Activated CD8-positive, alpha-beta T cell treated with anti-CD3 and anti-CD28 coated beads for 36 hours (primary cell): Measurements from ENCODE around the gene TSC2. TPM values are rescaled to one million over a fixed set of nuclear protein-coding genes. Genes with fewer than 3 reads are reported as not detected.

Source experiments
- ATAC-seq: fragments of 200-7000 bp; cut with Tn5 transposase; one replicate; pipeline ENCODE4 v1.10.0; 2021; ENCODE audit warnings: mild to moderate bottlenecking, moderate library complexity
- CTCF ChIA-PET: fragments of 350-600 bp; sonication (Branson Sonifier 250); formaldehyde crosslinking; loops from one replicate; lab custom pipeline; 2021; ENCODE audit warnings: antibody characterized with exemption; lab: Charles Lee
- POLR2A ChIA-PET: fragments of 350-600 bp; sonication (Branson Sonifier 250); formaldehyde crosslinking; loops from one replicate; lab custom pipeline; 2021; ENCODE audit warnings: antibody characterized with exemption; lab: Charles Lee
- DNase-seq: peaks from one replicate; pipeline ENCODE4 v3.0.0-alpha.2; 2020
- H3K27ac Mint-ChIP-seq: one replicate; pipeline ENCODE4 v1.8.0; 2021; ENCODE audit warnings: mild to moderate bottlenecking, mixed read lengths
- H3K27me3 Mint-ChIP-seq: one replicate; pipeline ENCODE4 v1.8.0; 2021; ENCODE audit warnings: mixed read lengths
- H3K36me3 Mint-ChIP-seq: one replicate; pipeline ENCODE4 v1.8.0; 2021; ENCODE audit warnings: low read depth, mixed read lengths
- H3K4me1 Mint-ChIP-seq: one replicate; pipeline ENCODE4 v1.8.0; 2021; ENCODE audit warnings: low read depth, mixed read lengths
- H3K4me3 Mint-ChIP-seq: one replicate; pipeline ENCODE4 v1.8.0; 2021; ENCODE audit warnings: mild to moderate bottlenecking, moderate library complexity, mixed read lengths
- H3K9me3 Mint-ChIP-seq: one replicate; pipeline ENCODE4 v1.8.0; 2021; ENCODE audit warnings: mixed read lengths
- intact Hi-C: fragments of 100-400 bp; cut with micrococcal nuclease; formaldehyde crosslinking; loops from one replicate; pipeline ENCODE4 v1.10.0; 2022
- total RNA-seq, 2 experiments: library from RNA; stranded (reverse); gene quantifications; one replicate each; pipeline ENCODE4 v1.2.3, GENCODE V29; 2021
- TF ChIP-seq, protein P1 (sequence below): fragments of 200-600 bp; IDR thresholded peaks from one replicate; pipeline ENCODE4 v1.8.0; 2022; ENCODE audit warnings: antibody characterized with exemption, mild to moderate bottlenecking

TSC2 gene
- total RNA-seq, 2 experiments from 2014 or later = 54.4 to 57.3 TPM

DNA sequence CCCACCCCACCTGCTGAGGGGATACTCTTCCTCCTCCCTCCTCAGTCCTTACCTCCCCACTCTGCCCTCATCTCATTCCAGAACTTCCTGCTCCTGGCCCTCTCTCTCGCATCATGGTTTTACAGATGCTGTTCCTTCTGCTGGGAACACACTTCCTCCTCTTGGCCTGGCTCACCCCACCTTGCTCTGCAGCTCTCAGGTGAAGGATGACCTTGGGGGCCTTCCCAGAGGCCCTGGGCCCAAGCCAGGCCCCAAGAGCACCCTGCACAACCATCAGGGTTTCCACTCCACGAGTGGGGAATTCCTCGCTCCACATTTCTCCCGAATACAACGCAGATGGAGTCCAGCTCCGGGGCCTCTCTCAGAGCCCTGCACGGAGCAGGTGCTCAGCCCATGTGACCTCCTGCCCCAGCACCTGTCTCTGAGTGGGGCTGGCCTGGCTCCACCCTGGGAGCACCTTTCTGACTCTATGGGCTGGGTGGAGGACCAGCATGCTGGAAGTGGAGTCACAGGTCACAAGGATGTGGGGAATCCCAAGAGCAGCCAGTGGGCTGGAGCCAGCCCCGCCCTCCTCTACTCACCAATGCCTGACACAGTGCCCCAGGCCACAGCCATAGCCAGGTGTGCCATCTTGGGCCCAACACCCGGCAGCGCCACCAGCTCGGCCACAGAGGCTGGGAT lies 4.7 kb upstream of the TSC2 start:
- Mint-ChIP-seq H3K27me3 (no peaks in the 10 kb centered on the region), H3K36me3 (peaks cover 1% of the 10 kb centered on the region), H3K9me3 (no peaks in the 10 kb centered on the region), H3K27ac (no peak overlapping the region), H3K4me1 (peaks cover 9% of the 10 kb centered on the region), H3K4me3 (no peak overlapping the region)
- DNase-seq = no peak
- TF ChIP-seq, protein P1, sequence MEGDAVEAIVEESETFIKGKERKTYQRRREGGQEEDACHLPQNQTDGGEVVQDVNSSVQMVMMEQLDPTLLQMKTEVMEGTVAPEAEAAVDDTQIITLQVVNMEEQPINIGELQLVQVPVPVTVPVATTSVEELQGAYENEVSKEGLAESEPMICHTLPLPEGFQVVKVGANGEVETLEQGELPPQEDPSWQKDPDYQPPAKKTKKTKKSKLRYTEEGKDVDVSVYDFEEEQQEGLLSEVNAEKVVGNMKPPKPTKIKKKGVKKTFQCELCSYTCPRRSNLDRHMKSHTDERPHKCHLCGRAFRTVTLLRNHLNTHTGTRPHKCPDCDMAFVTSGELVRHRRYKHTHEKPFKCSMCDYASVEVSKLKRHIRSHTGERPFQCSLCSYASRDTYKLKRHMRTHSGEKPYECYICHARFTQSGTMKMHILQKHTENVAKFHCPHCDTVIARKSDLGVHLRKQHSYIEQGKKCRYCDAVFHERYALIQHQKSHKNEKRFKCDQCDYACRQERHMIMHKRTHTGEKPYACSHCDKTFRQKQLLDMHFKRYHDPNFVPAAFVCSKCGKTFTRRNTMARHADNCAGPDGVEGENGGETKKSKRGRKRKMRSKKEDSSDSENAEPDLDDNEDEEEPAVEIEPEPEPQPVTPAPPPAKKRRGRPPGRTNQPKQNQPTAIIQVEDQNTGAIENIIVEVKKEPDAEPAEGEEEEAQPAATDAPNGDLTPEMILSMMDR = no peak
- intact Hi-C loops = no loop called here
- ATAC-seq = no peak
- POLR2A ChIA-PET = no interaction called here
- CTCF ChIA-PET = interaction anchor here (1.0 kb wide), 1 partner anchor 14 kb away, joined by 3 read pairs; no protein-coding TSS in a partner anchor

DNA sequence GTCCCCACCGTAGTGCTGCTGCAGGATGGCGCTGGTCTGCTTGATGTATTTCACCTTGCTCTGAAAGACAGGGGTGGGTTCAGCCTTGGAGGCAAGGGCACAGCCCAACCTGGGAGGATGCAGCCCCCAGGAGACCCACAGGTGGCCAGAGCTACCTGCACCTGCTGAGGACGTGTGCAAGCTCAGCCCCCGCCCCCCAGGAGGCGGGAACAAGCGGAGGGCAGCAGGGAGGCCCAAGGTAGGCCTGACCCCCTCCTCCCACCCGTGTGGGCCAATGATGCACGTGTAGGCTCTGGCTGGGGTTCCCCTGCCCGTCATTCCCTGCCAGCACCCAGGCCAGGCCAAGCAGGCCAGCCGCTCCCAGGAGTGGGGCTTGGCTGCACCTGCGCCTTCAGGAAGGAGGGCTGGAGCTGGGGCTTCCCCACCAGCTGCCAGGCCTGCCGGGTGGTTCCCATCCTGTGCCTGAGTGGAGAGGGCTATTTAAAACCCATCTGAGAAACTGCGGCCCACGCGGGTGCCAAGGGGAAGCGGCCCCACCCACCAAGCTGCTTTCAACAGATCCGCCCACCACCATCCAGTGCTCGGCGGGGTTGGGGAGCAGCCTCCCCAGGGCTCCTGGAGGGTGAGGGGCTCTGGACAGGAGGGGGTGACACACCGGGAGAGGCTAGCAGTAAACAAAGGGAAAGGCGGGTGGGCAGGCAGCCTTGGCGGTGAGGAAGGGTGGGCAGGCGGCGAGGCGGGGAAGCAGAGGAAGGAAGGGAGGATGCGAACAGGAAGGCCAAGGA lies 3.9 kb upstream of the TSC2 start:
- Mint-ChIP-seq H3K4me1 (peaks cover 15% of the 10 kb centered on the region), H3K9me3 (no peaks in the 10 kb centered on the region), H3K27ac (no peak overlapping the region), H3K27me3 (no peaks in the 10 kb centered on the region), H3K36me3 (peaks cover 1% of the 10 kb centered on the region), H3K4me3 (no peak overlapping the region)
- DNase-seq (no peak), ATAC-seq (no peak)
- intact Hi-C loops = no loop called here
- CTCF ChIA-PET = interaction anchor here (1.0 kb wide), 1 partner anchor 13 kb away, joined by 3 read pairs; no protein-coding TSS in a partner anchor
- POLR2A ChIA-PET = no interaction called here
- TF ChIP-seq, protein P1 = no peak

DNA sequence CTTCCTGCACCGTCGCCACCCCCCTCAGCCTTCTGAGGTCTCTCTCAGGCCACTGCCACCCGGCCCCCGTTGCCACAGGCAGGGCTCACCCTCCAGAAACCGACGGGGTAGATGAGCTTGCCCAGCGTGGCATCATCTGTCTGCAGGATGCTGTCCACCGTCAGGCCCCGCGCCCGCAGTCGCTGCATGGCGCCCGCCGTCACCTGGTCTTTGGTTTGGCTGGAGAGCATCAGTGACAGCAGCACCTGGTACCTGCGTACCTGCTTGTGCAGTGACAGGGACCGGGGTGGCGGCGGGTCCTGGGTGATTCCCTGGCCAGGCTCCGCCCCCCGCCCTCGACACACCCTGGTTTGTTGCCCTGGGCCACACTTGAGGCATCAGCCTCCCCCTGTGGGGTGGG lies 3.2 kb upstream of the TSC2 start:
- ChIA-PET CTCF (interaction anchor here (1.0 to 1.2 kb wide), 3 partner anchors 12 to 97 kb away, joined by 3 to 5 read pairs (median 3); no protein-coding TSS in a partner anchor), POLR2A (interaction anchor here (1.3 kb wide), 1 partner anchor 111 kb away, joined by 3 read pairs; the partner anchor contains the start of gene TRAF7)
- Mint-ChIP-seq H3K27ac (no peak overlapping the region), H3K27me3 (no peaks in the 10 kb centered on the region), H3K9me3 (no peaks in the 10 kb centered on the region), H3K36me3 (peaks cover 1% of the 10 kb centered on the region), H3K4me1 (peaks cover 19% of the 10 kb centered on the region), H3K4me3 (no peak overlapping the region)
- intact Hi-C loops = no loop called here
- TF ChIP-seq, protein P1 = no peak
- ATAC-seq (no peak), DNase-seq (no peak)

DNA sequence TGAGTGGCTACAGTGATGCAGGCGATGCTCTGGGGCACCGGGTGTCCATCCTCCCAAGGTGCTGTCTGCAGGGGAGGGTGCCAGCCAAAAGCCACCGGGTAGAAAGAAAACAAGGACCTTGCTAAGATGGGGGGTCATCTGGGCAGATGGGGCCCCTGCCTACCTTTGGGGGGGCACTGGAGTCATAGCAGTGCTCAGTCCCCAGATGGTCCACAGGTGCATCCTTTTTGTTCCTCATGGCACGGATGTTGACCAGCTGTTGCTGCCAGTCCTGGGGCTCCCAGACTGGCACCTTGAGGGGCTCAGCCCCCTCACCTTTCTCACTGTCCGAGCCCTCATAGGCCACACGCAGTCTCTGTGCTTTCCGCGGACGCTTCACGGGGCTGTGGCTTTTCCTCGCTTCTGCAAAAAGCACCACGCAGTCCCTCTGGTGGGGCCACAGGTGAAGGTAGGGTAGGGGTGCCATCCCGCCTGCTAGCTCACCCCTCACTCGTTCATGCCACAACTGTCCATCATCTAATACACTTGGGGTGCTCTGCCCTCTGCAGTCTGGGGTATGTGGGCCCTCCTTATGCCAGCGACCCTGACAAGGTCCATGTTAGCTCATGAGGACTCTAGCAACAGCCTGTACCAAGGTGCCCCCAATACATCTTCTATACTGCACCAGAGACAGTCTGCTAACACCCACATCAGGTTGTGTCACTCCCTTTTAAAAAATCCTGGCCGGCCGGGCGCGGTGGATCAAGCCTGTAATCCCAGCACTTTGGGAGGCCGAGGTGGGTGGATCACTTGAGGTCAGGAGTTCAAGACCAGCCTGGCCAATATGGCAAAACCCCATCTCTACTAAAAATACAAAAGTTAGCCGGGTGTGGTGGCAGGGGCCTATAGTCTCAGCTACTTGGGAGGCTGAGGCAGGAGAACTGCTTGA lies 1.6 kb upstream of the TSC2 start:
- intact Hi-C loops = no loop called here
- ChIA-PET CTCF (interaction anchor here (1.0 to 3.7 kb wide), 4 partner anchors 10 to 94 kb away, joined by 4 to 16 read pairs (median 10); no protein-coding TSS in a partner anchor), POLR2A (interaction anchor here (0.6 to 1.4 kb wide), 8 partner anchors 19 to 603 kb away, joined by 3 to 4 read pairs (median 3); partner anchors contain the start of gene RPS2)
- TF ChIP-seq, protein P1 = no peak
- DNase-seq = no peak
- Mint-ChIP-seq H3K4me3 (peak overlapping the region; percentile 93), H3K4me1 (peaks cover 22% of the 10 kb centered on the region), H3K27ac (no peak overlapping the region), H3K27me3 (no peaks in the 10 kb centered on the region), H3K9me3 (no peaks in the 10 kb centered on the region), H3K36me3 (peaks cover 1% of the 10 kb centered on the region)
- ATAC-seq = no peak
